ENCODE measurements around the gene PTPRD.

The PTPRD gene

GRCh38 chr9:9603345-9603744 is 1009.5 kb downstream of the PTPRD start:
- H3K4me3 ChIP-seq (ENCODE audit: low read length, poor library complexity, severe bottlenecking) = no peak overlapping the region
- H3K36me3 ChIP-seq (ENCODE audit: insufficient read depth, low read length) = no peaks in the 10 kb centered on the region
- no peaks in the 10 kb centered on the region for H3K9me3 ChIP-seq (ENCODE audit: insufficient read depth, low read depth, low read length)
- H3K4me2 ChIP-seq (ENCODE audit: low read depth, low read length, poor library complexity, severe bottlenecking) = no peak overlapping the region
- no peaks in the 10 kb centered on the region for H3K79me2 ChIP-seq (ENCODE audit: insufficient read depth, low read length)
- H3K4me1 ChIP-seq (ENCODE audit: insufficient read depth, low read length, poor library complexity, severe bottlenecking) = no peaks in the 10 kb centered on the region
- H4K20me1 ChIP-seq (ENCODE audit: insufficient read depth, low read length, poor library complexity, severe bottlenecking) = no peaks in the 10 kb centered on the region
- H3K9me2 ChIP-seq (replicated peaks; ENCODE audit: low read depth, low read length) = no peaks in the 10 kb centered on the region
- H2AFZ ChIP-seq (ENCODE audit: low read length) = no peak overlapping the region
- H3K27me3 ChIP-seq (ENCODE audit: insufficient read depth, low read length, poor library complexity, severe bottlenecking) = no peaks in the 10 kb centered on the region
- no peak overlapping the region for H3K9ac ChIP-seq (ENCODE audit: low read depth, low read length, poor library complexity, severe bottlenecking)
- no peaks in the 10 kb centered on the region for H3F3A ChIP-seq (ENCODE audit: low read depth)
- TF ChIP-seq CTCF (conservative IDR thresholded peaks at IDR 0.05; ENCODE audit: low read length) = no peak
- no peak for TF ChIP-seq EZH2phosphoT487 (IDR thresholded peaks at IDR 0.05; ENCODE audit: borderline replicate concordance)

GRCh38 chr9:9598723-9599122 is 1014.1 kb downstream of the PTPRD start:
- Histone ChIP-seq H3F3A (ENCODE audit: low read depth) (no peaks in the 10 kb centered on the region), H4K20me1 (ENCODE audit: insufficient read depth, low read length, poor library complexity, severe bottlenecking) (no peaks in the 10 kb centered on the region), H3K27me3 (ENCODE audit: insufficient read depth, low read length, poor library complexity, severe bottlenecking) (no peaks in the 10 kb centered on the region), H3K9ac (ENCODE audit: low read depth, low read length, poor library complexity, severe bottlenecking) (no peak overlapping the region), H3K9me2 (replicated peaks; ENCODE audit: low read depth, low read length) (no peaks in the 10 kb centered on the region), H3K4me3 (ENCODE audit: low read length, poor library complexity, severe bottlenecking) (no peak overlapping the region), H2AFZ (ENCODE audit: low read length) (no peak overlapping the region), H3K4me2 (ENCODE audit: low read depth, low read length, poor library complexity, severe bottlenecking) (no peak overlapping the region), H3K36me3 (ENCODE audit: insufficient read depth, low read length) (no peaks in the 10 kb centered on the region), H3K9me3 (ENCODE audit: insufficient read depth, low read depth, low read length) (no peaks in the 10 kb centered on the region), H3K79me2 (ENCODE audit: insufficient read depth, low read length) (no peaks in the 10 kb centered on the region), H3K4me1 (ENCODE audit: insufficient read depth, low read length, poor library complexity, severe bottlenecking) (no peaks in the 10 kb centered on the region)
- TF ChIP-seq EZH2phosphoT487 (IDR thresholded peaks at IDR 0.05; ENCODE audit: borderline replicate concordance) (no peak), CTCF (conservative IDR thresholded peaks at IDR 0.05; ENCODE audit: low read length) (peak; percentile 29)

- Histone ChIP-seq H3K27me3 (ENCODE audit: insufficient read depth, low read length, poor library complexity, severe bottlenecking) (no peaks in the 10 kb centered on the region), H3F3A (ENCODE audit: low read depth) (no peaks in the 10 kb centered on the region), H3K9ac (ENCODE audit: low read depth, low read length, poor library complexity, severe bottlenecking) (no peak overlapping the region), H3K9me2 (replicated peaks; ENCODE audit: low read depth, low read length) (no peaks in the 10 kb centered on the region), H3K4me1 (ENCODE audit: insufficient read depth, low read length, poor library complexity, severe bottlenecking) (no peaks in the 10 kb centered on the region), H3K9me3 (ENCODE audit: insufficient read depth, low read depth, low read length) (no peaks in the 10 kb centered on the region), H3K79me2 (ENCODE audit: insufficient read depth, low read length) (no peaks in the 10 kb centered on the region), H2AFZ (ENCODE audit: low read length) (no peak overlapping the region), H3K4me3 (ENCODE audit: low read length, poor library complexity, severe bottlenecking) (no peak overlapping the region), H3K4me2 (ENCODE audit: low read depth, low read length, poor library complexity, severe bottlenecking) (no peak overlapping the region), H4K20me1 (ENCODE audit: insufficient read depth, low read length, poor library complexity, severe bottlenecking) (no peaks in the 10 kb centered on the region), H3K36me3 (ENCODE audit: insufficient read depth, low read length) (no peaks in the 10 kb centered on the region)
- TF ChIP-seq CTCF (conservative IDR thresholded peaks at IDR 0.05; ENCODE audit: low read length) (no peak), EZH2phosphoT487 (IDR thresholded peaks at IDR 0.05; ENCODE audit: borderline replicate concordance) (no peak)
Measured at GRCh38 chr9:9592104-9592503, 1020.7 kb downstream of the PTPRD start.

All from Loucy (cell line).